Putamen (tissue), 1 donor: ENCODE results near the gene BABAM2.
A peak's percentile ranks its signal among the peaks of the same experiment; 100 is the strongest.

Experiments used
- DNase-seq: peaks from one replicate; pipeline ENCODE4 v3.0.0-alpha.2; 2016; ENCODE audit warnings: low spot score

Gene BABAM2

GRCh38 chr2:28032816-28033215 lies 142.3 kb downstream of the BABAM2 start:
- no peak for DNase-seq

- DNase-seq, result no peak
Observed at GRCh38 chr2:28034696-28035095, 144.2 kb downstream of the BABAM2 start.

- DNase-seq, result no peak
Observed at GRCh38 chr2:28035163-28035690, 144.7 kb downstream of the BABAM2 start.

- DNase-seq, result no peak
Observed at GRCh38 chr2:28035816-28036215, 145.3 kb downstream of the BABAM2 start.

- DNase-seq, result no peak
Observed at GRCh38 chr2:28036307-28036706, 145.8 kb downstream of the BABAM2 start.

GRCh38 chr2:28038722-28039121 lies 148.2 kb downstream of the BABAM2 start:
- no peak for DNase-seq

GRCh38 chr2:28045676-28046351 lies 155.3 kb downstream of the BABAM2 start:
- no peak for DNase-seq

- no peak for DNase-seq
Observed at GRCh38 chr2:28046921-28047320, 156.4 kb downstream of the BABAM2 start.

- no peak for DNase-seq
Observed at GRCh38 chr2:28047681-28048080, 157.2 kb downstream of the BABAM2 start.

GRCh38 chr2:28048341-28048740 lies 157.8 kb downstream of the BABAM2 start:
- DNase-seq, result no peak

- DNase-seq, result no peak
Observed at GRCh38 chr2:28049416-28049815, 158.9 kb downstream of the BABAM2 start.

GRCh38 chr2:28049899-28050298 lies 159.4 kb downstream of the BABAM2 start:
- no peak for DNase-seq

GRCh38 chr2:28052691-28053090 lies 162.2 kb downstream of the BABAM2 start:
- no peak for DNase-seq

GRCh38 chr2:28053597-28053996 lies 163.1 kb downstream of the BABAM2 start:
- no peak for DNase-seq

GRCh38 chr2:28054916-28055315 lies 164.4 kb downstream of the BABAM2 start:
- no peak for DNase-seq

GRCh38 chr2:28055325-28055970 lies 164.9 kb downstream of the BABAM2 start:
- no peak for DNase-seq

GRCh38 chr2:28058791-28059190 lies 168.3 kb downstream of the BABAM2 start:
- DNase-seq, result no peak

- no peak for DNase-seq
Observed at GRCh38 chr2:28062867-28063266, 172.3 kb downstream of the BABAM2 start.

- DNase-seq, result no peak
Observed at GRCh38 chr2:28063492-28063962, 173.0 kb downstream of the BABAM2 start.

GRCh38 chr2:28067602-28068001 lies 177.1 kb downstream of the BABAM2 start:
- no peak for DNase-seq

- DNase-seq, result no peak
Observed at GRCh38 chr2:28068088-28068487, 177.6 kb downstream of the BABAM2 start.

- DNase-seq, result no peak
Observed at GRCh38 chr2:28068527-28068926, 178.0 kb downstream of the BABAM2 start.

- DNase-seq, result peak; percentile 3
Observed at GRCh38 chr2:28071221-28071620, 180.7 kb downstream of the BABAM2 start.

GRCh38 chr2:28074137-28074536 lies 183.6 kb downstream of the BABAM2 start:
- DNase-seq, result no peak
